ENCODE measurements around the gene STARD5. TPM values are rescaled to one million over a fixed set of nuclear protein-coding genes. Genes with fewer than 3 reads are reported as not detected.

STARD5 gene
- total and polyA plus RNA-seq, 7 donors: 0.66 to 26.1 (median 6.4) TPM

- TF ChIP-seq POLR2A (IDR thresholded peaks at IDR 0.05) (no peak), EP300 (IDR thresholded peaks at IDR 0.05) (no peak), POLR2AphosphoS5 (IDR thresholded peaks at IDR 0.05) (no peak), CTCF (IDR thresholded peaks at IDR 0.05) (no peak)
- 46 to 80% methylated on average over 2 of the region's 2 CpGs for WGBS, 2 donors
- Histone ChIP-seq H3K27ac (no peak overlapping the region), H3K9me3 (no peaks in the 10 kb centered on the region), H3K4me1 (no peaks in the 10 kb centered on the region), H3K27me3 (no peaks in the 10 kb centered on the region), H3K4me3 (no peak overlapping the region), H3K36me3 (no peaks in the 10 kb centered on the region)
- intact Hi-C loops (cut with DNase I): no loop called here
- DNase-seq: no peak
Measured at GRCh38 chr15:81286621-81287121, 37.3 kb downstream of the STARD5 start.

- Histone ChIP-seq H3K4me3 (no peak overlapping the region), H3K27me3 (no peaks in the 10 kb centered on the region), H3K9me3 (no peaks in the 10 kb centered on the region), H3K27ac (no peak overlapping the region), H3K4me1 (peaks cover 0 to 6% (median 2%) of the 10 kb centered on the region in 4 donors), H3K36me3 (no peaks in the 10 kb centered on the region)
- DNase-seq: no peak
- 86 to 94% methylated on average over 6 of the region's 6 CpGs for WGBS, 2 donors
- intact Hi-C loops (cut with DNase I): no loop called here
- no peak for TF ChIP-seq POLR2AphosphoS5 (IDR thresholded peaks at IDR 0.05)
- TF ChIP-seq POLR2A (IDR thresholded peaks at IDR 0.05): no peak
- no peak for TF ChIP-seq EP300 (IDR thresholded peaks at IDR 0.05)
- no peak for TF ChIP-seq CTCF (IDR thresholded peaks at IDR 0.05)
Measured at GRCh38 chr15:81285461-81285860, 38.5 kb downstream of the STARD5 start.

GRCh38 chr15:81284256-81285031 lies 39.5 kb downstream of the STARD5 start:
- H3K9me3 ChIP-seq: no peaks in the 10 kb centered on the region
- no peak overlapping the region for H3K4me3 ChIP-seq
- WGBS, 2 donors: 67 to 83% methylated on average over 5 of the region's 5 CpGs
- H3K4me1 ChIP-seq: peaks cover 0 to 15% (median 10%) of the 10 kb centered on the region in 4 donors
- H3K27ac ChIP-seq: no peak overlapping the region
- intact Hi-C loops (cut with DNase I): no loop called here
- TF ChIP-seq EP300 (IDR thresholded peaks at IDR 0.05) (no peak), POLR2AphosphoS5 (IDR thresholded peaks at IDR 0.05) (no peak), CTCF (IDR thresholded peaks at IDR 0.05) (no peak), POLR2A (IDR thresholded peaks at IDR 0.05) (no peak)
- H3K27me3 ChIP-seq: no peaks in the 10 kb centered on the region
- no peaks in the 10 kb centered on the region for H3K36me3 ChIP-seq
- DNase-seq: no peak

- intact Hi-C loops (cut with DNase I): no loop called here
- Histone ChIP-seq H3K9me3 (no peaks in the 10 kb centered on the region), H3K4me1 (peaks cover 0 to 16% (median 12%) of the 10 kb centered on the region in 4 donors), H3K27ac (no peak overlapping the region), H3K36me3 (no peaks in the 10 kb centered on the region), H3K4me3 (no peak overlapping the region), H3K27me3 (no peaks in the 10 kb centered on the region)
- WGBS, 2 donors: 95 to 97% methylated on average over 5 of the region's 5 CpGs
- DNase-seq: no peak
- TF ChIP-seq POLR2A (IDR thresholded peaks at IDR 0.05): no peak
- no peak for TF ChIP-seq POLR2AphosphoS5 (IDR thresholded peaks at IDR 0.05)
- TF ChIP-seq EP300 (IDR thresholded peaks at IDR 0.05): no peak
- TF ChIP-seq CTCF (IDR thresholded peaks at IDR 0.05): no peak
Measured at GRCh38 chr15:81282911-81283310, 41.0 kb downstream of the STARD5 start.
